Effector memory CD4-positive, alpha-beta T cell (primary cell): ENCODE results near the gene KLRF2.
"Not testable (repeated sequence)": the region's sequence is repeated elsewhere in the genome, so short reads cannot be mapped to it uniquely, and the experiment has no call there.

ENCODE experiments used
- DNase-seq, 3 donors: peaks; one replicate each; pipeline ENCODE4 v3.0.0-alpha.2; 2020
- H3K27ac ChIP-seq: 2 replicates; pipeline ENCODE4 v1.7.0; 2013; ENCODE audit warnings: mild to moderate bottlenecking, low read length, moderate library complexity; ENCODE audit not compliant: insufficient read depth, poor library complexity, severe bottlenecking
- H3K27me3 ChIP-seq: replicated peaks from 2 replicates; pipeline ENCODE4 v1.7.0; 2013; ENCODE audit warnings: mild to moderate bottlenecking, low read length; ENCODE audit not compliant: insufficient read depth, control insufficient read depth, poor library complexity, severe bottlenecking
- H3K36me3 ChIP-seq: 2 replicates; pipeline ENCODE4 v1.7.0; 2013; ENCODE audit warnings: mild to moderate bottlenecking, low read length, moderate library complexity; ENCODE audit not compliant: control insufficient read depth, insufficient read depth
- H3K4me1 ChIP-seq: 2 replicates; pipeline ENCODE4 v1.7.0; 2013; ENCODE audit warnings: low read length, mild to moderate bottlenecking; ENCODE audit not compliant: control insufficient read depth, insufficient read depth, poor library complexity, severe bottlenecking
- H3K4me3 ChIP-seq: 2 replicates; pipeline ENCODE4 v1.7.0; 2013; ENCODE audit warnings: low read length, low read depth, mild to moderate bottlenecking; ENCODE audit not compliant: insufficient read depth, poor library complexity, severe bottlenecking
- H3K9me3 ChIP-seq: 2 replicates; pipeline ENCODE4 v1.7.0; 2013; ENCODE audit warnings: mild to moderate bottlenecking, low read length, moderate library complexity; ENCODE audit not compliant: control insufficient read depth

KLRF2 gene

GRCh38 chr12:9866860-9867269 is 14.4 kb upstream of the KLRF2 start:
- Histone ChIP-seq H3K9me3 (no peaks in the 10 kb centered on the region), H3K36me3 (no peaks in the 10 kb centered on the region), H3K4me1 (peaks cover 7% of the 10 kb centered on the region), H3K27me3 (no peaks in the 10 kb centered on the region), H3K27ac (peak overlapping the region; percentile 54), H3K4me3 (peak overlapping the region; percentile 75)
- no peak for DNase-seq

- Histone ChIP-seq H3K4me1 (peaks cover 7% of the 10 kb centered on the region), H3K9me3 (no peaks in the 10 kb centered on the region), H3K4me3 (peak overlapping the region; percentile 75), H3K27ac (peak overlapping the region; percentile 54), H3K27me3 (no peaks in the 10 kb centered on the region), H3K36me3 (no peaks in the 10 kb centered on the region)
- no peak for DNase-seq
Observed at GRCh38 chr12:9867531-9867930, 13.8 kb upstream of the KLRF2 start.

- Histone ChIP-seq H3K36me3 (no peaks in the 10 kb centered on the region), H3K4me1 (peaks cover 7% of the 10 kb centered on the region), H3K27ac (peak overlapping the region; percentile 90), H3K27me3 (no peaks in the 10 kb centered on the region), H3K4me3 (peak overlapping the region; percentile 75), H3K9me3 (no peaks in the 10 kb centered on the region)
- DNase-seq, result no peak
Observed at GRCh38 chr12:9868311-9868801, 12.9 kb upstream of the KLRF2 start.

GRCh38 chr12:9868951-9869306 is 12.4 kb upstream of the KLRF2 start:
- H3K27me3 ChIP-seq, result no peaks in the 10 kb centered on the region
- peak overlapping the region; percentile 90 for H3K27ac ChIP-seq
- no peaks in the 10 kb centered on the region for H3K9me3 ChIP-seq
- no peak for DNase-seq
- H3K36me3 ChIP-seq, result no peaks in the 10 kb centered on the region
- H3K4me1 ChIP-seq, result peaks cover 7% of the 10 kb centered on the region
- H3K4me3 ChIP-seq, result peak overlapping the region; percentile 75

GRCh38 chr12:9869307-9870161 is 11.8 kb upstream of the KLRF2 start, which contains the start of gene CLEC2B:
Gene CLEC2B, minus strand, starts transcription at chr12:9869354.
- H3K9me3 ChIP-seq, result no peaks in the 10 kb centered on the region
- H3K36me3 ChIP-seq, result no peaks in the 10 kb centered on the region
- no peak for DNase-seq
- H3K4me3 ChIP-seq, result peak within 1 kb of the TSS; percentile 75
- H3K27ac ChIP-seq, result peak within 1 kb of the TSS; percentile 90
- H3K27me3 ChIP-seq, result no peaks in the 10 kb centered on the region
- peaks cover 7% of the 10 kb centered on the region for H3K4me1 ChIP-seq

GRCh38 chr12:9870286-9870866 is 10.9 kb upstream of the KLRF2 start:
- Histone ChIP-seq H3K4me3 (peak overlapping the region; percentile 75), H3K27me3 (no peaks in the 10 kb centered on the region), H3K4me1 (peaks cover 7% of the 10 kb centered on the region), H3K36me3 (no peaks in the 10 kb centered on the region), H3K9me3 (no peaks in the 10 kb centered on the region), H3K27ac (peak overlapping the region; percentile 90)
- DNase-seq, result no peak

GRCh38 chr12:9872162-9872561 is 9.1 kb upstream of the KLRF2 start:
- DNase-seq, result no peak
- H3K4me1 ChIP-seq, result peaks cover 7% of the 10 kb centered on the region
- no peak overlapping the region for H3K4me3 ChIP-seq
- no peaks in the 10 kb centered on the region for H3K27me3 ChIP-seq
- no peaks in the 10 kb centered on the region for H3K36me3 ChIP-seq
- H3K9me3 ChIP-seq, result no peaks in the 10 kb centered on the region
- no peak overlapping the region for H3K27ac ChIP-seq

- H3K4me1 ChIP-seq, result peaks cover 7% of the 10 kb centered on the region
Observed at GRCh38 chr12:9872742-9873141, 8.5 kb upstream of the KLRF2 start.

GRCh38 chr12:9876120-9876519 is 5.2 kb upstream of the KLRF2 start:
- H3K4me1 ChIP-seq, H3K4me3 ChIP-seq, H3K9me3 ChIP-seq, H3K27me3 ChIP-seq, H3K27ac ChIP-seq, H3K36me3 ChIP-seq, DNase-seq: not testable (repeated sequence)

More at GRCh38 chr12:9872742-9873141, 8.5 kb upstream of the KLRF2 start:
- DNase-seq, result no peak
- Histone ChIP-seq H3K27me3 (no peaks in the 10 kb centered on the region), H3K27ac (no peak overlapping the region), H3K9me3 (no peaks in the 10 kb centered on the region), H3K4me3 (no peak overlapping the region), H3K36me3 (no peaks in the 10 kb centered on the region)

GRCh38 chr12:9880532-9881078 is 684 bp upstream of the KLRF2 start:
- H3K27ac ChIP-seq, result no peak overlapping the region
- no peak for DNase-seq
- no peaks in the 10 kb centered on the region for H3K36me3 ChIP-seq
- H3K27me3 ChIP-seq, result no peaks in the 10 kb centered on the region
- H3K4me3 ChIP-seq, result no peak overlapping the region
- no peaks in the 10 kb centered on the region for H3K4me1 ChIP-seq
- H3K9me3 ChIP-seq, result no peaks in the 10 kb centered on the region
